ENCODE results near the gene ORM2. TPM values are rescaled to one million over a fixed set of nuclear protein-coding genes. Genes with fewer than 3 reads are reported as not detected.
A peak's percentile ranks its signal among the peaks of the same experiment; 100 is the strongest.
"Not testable (repeated sequence)": the region's sequence is repeated elsewhere in the genome, so short reads cannot be mapped to it uniquely, and the experiment has no call there.

The ORM2 gene
- total RNA-seq, 2 experiments from 2014 or later = not detected

GRCh38 chr9:114324492-114324891, 5.2 kb upstream of the ORM2 start:
- Mint-ChIP-seq H3K36me3 (no peaks in the 10 kb centered on the region), H3K27ac (no peak overlapping the region), H3K4me1 (no peaks in the 10 kb centered on the region), H3K4me3 (no peak overlapping the region), H3K9me3 (no peaks in the 10 kb centered on the region), H3K27me3 (no peaks in the 10 kb centered on the region)
- no peak for ATAC-seq (ENCODE audit: low read depth)
- no peak for DNase-seq
- POLR2A ChIA-PET = no interaction called here

GRCh38 chr9:114324965-114325364, 4.7 kb upstream of the ORM2 start:
- ATAC-seq (ENCODE audit: low read depth); H3K4me3 Mint-ChIP-seq; H3K27ac Mint-ChIP-seq; H3K9me3 Mint-ChIP-seq; H3K4me1 Mint-ChIP-seq; H3K27me3 Mint-ChIP-seq; POLR2A ChIA-PET; DNase-seq; H3K36me3 Mint-ChIP-seq: not testable (repeated sequence)

DNA sequence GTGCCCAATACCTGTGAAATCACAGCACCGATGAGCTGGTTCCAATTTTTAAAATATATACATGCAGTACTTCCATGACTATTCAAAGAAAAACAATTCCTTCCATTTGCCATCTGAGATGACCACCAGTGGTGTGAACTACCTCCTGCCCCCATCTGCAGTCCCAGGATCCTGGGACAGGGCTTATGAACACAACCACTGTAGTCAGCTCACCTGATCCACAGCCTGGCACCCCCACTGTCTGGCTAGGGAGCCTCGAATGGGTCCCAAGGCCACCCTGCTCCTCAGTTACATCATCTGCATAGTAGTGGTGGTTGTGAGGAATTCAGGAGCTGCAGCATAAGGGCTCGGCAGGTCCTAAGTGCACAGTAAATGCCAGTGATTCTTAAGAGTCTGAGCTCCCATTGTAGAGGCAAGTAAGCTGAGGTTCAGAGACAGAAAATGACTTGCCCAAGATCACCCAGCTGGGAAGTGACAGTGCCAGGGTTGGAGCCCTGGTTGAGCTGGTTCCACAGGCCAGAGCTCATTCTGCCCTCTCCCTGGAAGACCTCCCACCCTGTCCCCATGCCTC, 3.9 kb upstream of the ORM2 start:
- ATAC-seq (ENCODE audit: low read depth); H3K4me1 Mint-ChIP-seq; DNase-seq; H3K27me3 Mint-ChIP-seq; H3K9me3 Mint-ChIP-seq; H3K27ac Mint-ChIP-seq; POLR2A ChIA-PET; H3K4me3 Mint-ChIP-seq; H3K36me3 Mint-ChIP-seq: not testable (repeated sequence)

DNA sequence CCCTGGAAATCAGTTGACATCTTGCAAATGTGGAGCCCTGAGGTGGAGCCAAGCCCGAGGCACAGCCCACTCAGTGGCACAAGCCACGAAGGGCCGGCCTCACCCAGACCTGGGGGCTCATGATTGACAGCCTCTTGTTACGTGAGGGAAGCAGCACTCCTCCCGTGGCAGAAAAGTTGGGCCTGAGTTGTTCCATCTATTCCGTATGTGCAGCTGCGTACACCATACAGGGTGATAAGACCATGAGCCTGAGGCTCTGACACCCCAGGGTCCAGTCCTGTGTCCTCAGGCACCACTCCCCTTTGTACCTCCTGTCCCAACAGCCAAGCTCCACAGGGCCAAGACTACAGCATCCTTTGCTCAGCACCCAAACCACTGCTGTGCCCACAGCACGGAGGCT, 1.9 kb upstream of the ORM2 start:
- Mint-ChIP-seq H3K4me1 (peaks cover 1% of the 10 kb centered on the region), H3K27ac (no peak overlapping the region), H3K36me3 (no peaks in the 10 kb centered on the region), H3K4me3 (no peak overlapping the region), H3K9me3 (no peaks in the 10 kb centered on the region), H3K27me3 (no peaks in the 10 kb centered on the region)
- ATAC-seq (ENCODE audit: low read depth) (no peak), DNase-seq (no peak)
- POLR2A ChIA-PET = no interaction called here

- H3K36me3 Mint-ChIP-seq; H3K27me3 Mint-ChIP-seq; H3K27ac Mint-ChIP-seq; ATAC-seq (ENCODE audit: low read depth); H3K4me3 Mint-ChIP-seq; DNase-seq; H3K4me1 Mint-ChIP-seq; POLR2A ChIA-PET; H3K9me3 Mint-ChIP-seq: not testable (repeated sequence)
These were observed 1.3 kb upstream of the ORM2 start for GRCh38 chr9:114328357-114328820.

- ATAC-seq (ENCODE audit: low read depth); H3K4me3 Mint-ChIP-seq; H3K27ac Mint-ChIP-seq; H3K4me1 Mint-ChIP-seq; DNase-seq; H3K9me3 Mint-ChIP-seq; H3K36me3 Mint-ChIP-seq; H3K27me3 Mint-ChIP-seq: not testable (repeated sequence)
- POLR2A ChIA-PET = interaction anchor here (0.7 kb wide), 1 partner anchor 80 kb away, joined by 3 read pairs; no protein-coding TSS in a partner anchor
These were observed 588 bp upstream of the ORM2 start for GRCh38 chr9:114328937-114329624.

DNA sequence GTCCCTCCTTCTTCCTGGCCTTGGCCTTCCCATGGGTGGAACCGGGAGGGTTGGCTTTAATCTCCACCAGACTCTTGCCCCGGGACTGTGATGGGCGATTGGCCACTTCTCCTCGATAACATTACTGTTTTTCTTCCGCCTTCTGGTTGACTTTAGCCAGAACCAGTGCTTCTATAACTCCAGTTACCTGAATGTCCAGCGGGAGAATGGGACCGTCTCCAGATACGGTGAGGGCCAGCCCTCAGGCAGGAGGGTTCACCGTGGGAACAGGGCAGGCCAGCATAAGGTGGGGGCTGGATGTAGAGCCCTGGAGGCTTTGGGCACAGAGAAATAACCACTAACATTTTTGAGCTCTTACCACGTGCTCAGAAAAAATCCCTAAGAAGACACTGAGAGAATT, 967 bp downstream of the ORM2 start:
- H3K9me3 Mint-ChIP-seq = no peaks in the 10 kb centered on the region
- H3K36me3 Mint-ChIP-seq = peaks cover 9% of the 10 kb centered on the region
- no peaks in the 10 kb centered on the region for H3K27me3 Mint-ChIP-seq
- H3K4me3 Mint-ChIP-seq = no peak overlapping the region
- DNase-seq (no peak), ATAC-seq (ENCODE audit: low read depth) (no peak)
- POLR2A ChIA-PET = interaction anchor here (1.2 kb wide), 1 partner anchor 851 kb away, joined by 3 read pairs; no protein-coding TSS in a partner anchor
- peak overlapping the region; percentile 1 for H3K27ac Mint-ChIP-seq
- peaks cover 3% of the 10 kb centered on the region for H3K4me1 Mint-ChIP-seq

DNA sequence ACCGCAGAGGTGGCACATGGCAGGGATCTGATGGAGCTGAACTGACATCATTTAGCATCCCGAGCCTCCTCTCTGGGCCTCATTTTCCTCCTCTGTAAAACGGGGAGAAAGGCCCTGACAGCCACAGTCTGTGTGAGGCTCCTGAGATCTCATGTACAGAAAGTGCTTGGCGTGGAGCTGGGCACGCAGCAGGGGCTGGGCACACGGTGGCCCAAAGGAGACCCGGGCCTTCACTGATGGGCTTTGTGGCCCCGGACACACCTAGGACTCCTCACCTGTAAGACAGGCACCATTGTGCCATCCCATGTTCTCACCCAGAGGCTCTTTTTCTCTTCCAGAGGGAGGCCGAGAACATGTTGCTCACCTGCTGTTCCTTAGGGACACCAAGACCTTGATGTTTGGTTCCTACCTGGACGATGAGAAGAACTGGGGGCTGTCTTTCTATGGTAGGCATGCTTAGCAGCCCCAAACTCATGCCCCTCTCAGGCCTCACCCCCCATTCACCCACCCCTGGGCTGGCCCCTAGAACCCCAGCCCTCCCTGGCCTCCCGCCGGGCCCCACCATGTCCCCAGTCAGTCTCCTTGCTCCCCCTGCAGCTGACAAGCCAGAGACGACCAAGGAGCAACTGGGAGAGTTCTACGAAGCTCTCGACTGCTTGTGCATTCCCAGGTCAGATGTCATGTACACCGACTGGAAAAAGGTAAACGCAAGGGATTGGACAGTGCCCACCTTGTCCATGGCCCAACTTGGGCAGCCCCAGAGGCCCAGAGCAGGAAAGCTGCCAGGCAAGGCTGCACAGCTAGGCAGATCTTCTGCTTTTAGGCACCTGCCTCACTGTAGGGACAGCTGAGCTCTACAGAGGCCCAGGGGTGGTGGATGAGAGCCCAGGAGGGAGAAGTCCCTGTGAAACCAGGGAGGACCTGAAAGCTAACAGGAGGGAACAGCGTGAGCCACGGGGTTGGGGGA, 1.8 kb downstream of the ORM2 start:
- not testable (repeated sequence) for DNase-seq, H3K27ac Mint-ChIP-seq, H3K4me1 Mint-ChIP-seq, H3K4me3 Mint-ChIP-seq, H3K27me3 Mint-ChIP-seq, H3K9me3 Mint-ChIP-seq
- H3K36me3 Mint-ChIP-seq = peaks cover 18% of the 10 kb centered on the region
- peak; percentile 26 for ATAC-seq (ENCODE audit: low read depth)
- POLR2A ChIA-PET = interaction anchor here (1.2 kb wide), 3 partner anchors 52 to 852 kb away, joined by 3 to 5 read pairs (median 4); partner anchors contain the start of gene AKNA

GRCh38 chr9:114332474-114333040, 2.9 kb downstream of the ORM2 start:
- not testable (repeated sequence) for H3K4me3 Mint-ChIP-seq, H3K27me3 Mint-ChIP-seq, H3K4me1 Mint-ChIP-seq, DNase-seq, H3K9me3 Mint-ChIP-seq
- peak overlapping the region; percentile 54 for H3K27ac Mint-ChIP-seq
- ATAC-seq (ENCODE audit: low read depth) = peak; percentile 8
- peaks cover 19% of the 10 kb centered on the region for H3K36me3 Mint-ChIP-seq
- POLR2A ChIA-PET = interaction anchor here (1.0 to 1.2 kb wide), 3 partner anchors 51 to 55 kb away, joined by 3 to 5 read pairs (median 4); partner anchors contain the start of gene AKNA

GRCh38 chr9:114333718-114334117, 4.0 kb downstream of the ORM2 start:
- ATAC-seq (ENCODE audit: low read depth); H3K27me3 Mint-ChIP-seq; H3K4me1 Mint-ChIP-seq; POLR2A ChIA-PET; DNase-seq; H3K27ac Mint-ChIP-seq; H3K9me3 Mint-ChIP-seq; H3K4me3 Mint-ChIP-seq: not testable (repeated sequence)
- H3K36me3 Mint-ChIP-seq = peaks cover 27% of the 10 kb centered on the region

GRCh38 chr9:114334490-114334889, 4.8 kb downstream of the ORM2 start:
- H3K27ac Mint-ChIP-seq = no peak overlapping the region
- ATAC-seq (ENCODE audit: low read depth) = no peak

DNA sequence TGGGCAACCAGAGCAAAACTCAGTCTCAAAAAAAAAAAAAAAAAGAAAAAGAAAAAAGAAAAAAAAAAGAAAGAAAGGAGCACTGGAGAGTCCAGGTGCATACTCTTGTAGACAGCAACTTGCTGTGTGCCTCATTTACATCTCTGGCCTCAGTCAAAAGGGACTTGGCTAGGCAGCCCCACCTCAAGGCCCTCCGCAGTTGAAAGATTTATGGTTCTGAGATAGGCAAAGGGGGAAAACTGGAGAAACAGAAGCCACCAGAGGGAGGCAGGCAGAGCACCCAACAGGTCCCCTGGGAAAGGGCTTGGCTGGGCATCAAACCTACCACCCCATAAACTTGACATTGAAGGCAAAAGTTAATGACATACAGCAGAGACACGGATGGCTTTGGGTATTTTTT, 6.1 kb downstream of the ORM2 start:
- Mint-ChIP-seq H3K4me1 (peaks cover 14% of the 10 kb centered on the region), H3K9me3 (no peaks in the 10 kb centered on the region), H3K36me3 (peaks cover 41% of the 10 kb centered on the region), H3K27me3 (no peaks in the 10 kb centered on the region), H3K4me3 (no peak overlapping the region), H3K27ac (no peak overlapping the region)
- ATAC-seq (ENCODE audit: low read depth) (no peak), DNase-seq (no peak)
- POLR2A ChIA-PET = interaction anchor here (11.4 kb wide), 1 partner anchor 52 kb away, joined by 104 read pairs; the partner anchor contains the start of gene AKNA

More at GRCh38 chr9:114334490-114334889, 4.8 kb downstream of the ORM2 start:
- H3K27me3 Mint-ChIP-seq = no peaks in the 10 kb centered on the region
- POLR2A ChIA-PET = no interaction called here
- H3K36me3 Mint-ChIP-seq = peaks cover 33% of the 10 kb centered on the region
- H3K4me3 Mint-ChIP-seq = no peak overlapping the region
- no peaks in the 10 kb centered on the region for H3K9me3 Mint-ChIP-seq
- no peak for DNase-seq
- H3K4me1 Mint-ChIP-seq = peaks cover 10% of the 10 kb centered on the region

DNA sequence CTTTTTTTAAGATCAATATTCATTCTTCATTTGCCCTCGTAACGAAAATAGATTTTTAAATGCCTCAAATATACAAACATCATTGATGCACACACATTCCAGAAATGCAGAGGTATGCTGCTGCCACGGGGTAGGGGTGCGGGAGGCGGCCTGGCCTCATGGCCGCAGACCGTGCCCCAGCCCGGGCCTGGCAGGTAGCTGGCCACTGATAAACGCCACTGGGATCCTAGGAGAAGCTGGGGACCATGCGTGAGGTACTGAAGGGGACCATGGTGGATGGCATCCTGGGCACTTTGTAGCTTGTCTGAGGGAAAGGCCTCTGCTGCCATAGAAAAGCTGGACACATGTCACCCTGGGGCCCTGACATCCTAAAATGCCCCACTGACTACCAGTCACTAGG, 6.5 kb downstream of the ORM2 start:
- Mint-ChIP-seq H3K27me3 (no peaks in the 10 kb centered on the region), H3K9me3 (no peaks in the 10 kb centered on the region), H3K4me3 (no peak overlapping the region), H3K36me3 (peaks cover 43% of the 10 kb centered on the region), H3K4me1 (peaks cover 15% of the 10 kb centered on the region), H3K27ac (no peak overlapping the region)
- DNase-seq (no peak), ATAC-seq (ENCODE audit: low read depth) (no peak)
- POLR2A ChIA-PET = interaction anchor here (0.9 to 11.4 kb wide), 2 partner anchors 37 to 51 kb away, joined by 3 to 104 read pairs; partner anchors contain the start of gene AKNA

All from activated naive CD8-positive, alpha-beta T cell treated with anti-CD3 and anti-CD28 coated beads, Interleukin-2, amount 10 ng/mL, durations not matched to agents 7 days and 5 days (primary cell).